Astrocyte (in vitro differentiated cells and primary cell): ENCODE measurements around the gene CAGE1. TPM values are rescaled to one million over a fixed set of nuclear protein-coding genes. Genes with fewer than 3 reads are reported as not detected.

Experiments used
- DNase-seq: peaks from one replicate; pipeline ENCODE4 v3.0.0-alpha.2; 2010; ENCODE audit warnings: low read depth
- FAIRE-seq: peaks from 2 replicates; lab custom pipeline; 2011; peaks lifted over from hg19 to GRCh38; lab: Jason Lieb, UNC
- H2AFZ ChIP-seq: 2 replicates; pipeline ENCODE4 v1.6.0; 2012; ENCODE audit warnings: low read depth, low read length, inconsistent platforms
- H3K27ac ChIP-seq: 2 replicates; pipeline ENCODE4 v1.5.1; 2011; ENCODE audit warnings: low read depth, low read length, inconsistent platforms
- H3K27me3 ChIP-seq: 2 replicates; pipeline ENCODE4 v1.6.0; 2011; ENCODE audit warnings: low read length, inconsistent platforms; ENCODE audit not compliant: insufficient read depth
- H3K36me3 ChIP-seq: 2 replicates; pipeline ENCODE4 v1.5.1; 2011; ENCODE audit warnings: low read length, inconsistent platforms; ENCODE audit not compliant: insufficient read depth
- H3K4me1 ChIP-seq: 2 replicates; pipeline ENCODE4 v1.5.1; 2011; ENCODE audit warnings: low read length, inconsistent platforms; ENCODE audit not compliant: insufficient read depth
- H3K4me2 ChIP-seq: 2 replicates; pipeline ENCODE4 v1.6.0; 2012; ENCODE audit warnings: low read length, inconsistent platforms
- H3K4me3 ChIP-seq: 2 replicates; pipeline ENCODE4 v1.5.1; 2011; ENCODE audit warnings: low read depth, mild to moderate bottlenecking, low read length, inconsistent platforms; ENCODE audit not compliant: insufficient read depth
- H3K79me2 ChIP-seq: 2 replicates; pipeline ENCODE4 v1.6.0; 2012; ENCODE audit warnings: mild to moderate bottlenecking, low read length, inconsistent platforms; ENCODE audit not compliant: insufficient read depth
- H3K9ac ChIP-seq: 2 replicates; pipeline ENCODE4 v1.6.0; 2012; ENCODE audit warnings: mild to moderate bottlenecking, low read length, inconsistent platforms
- H3K9me3 ChIP-seq: 2 replicates; pipeline ENCODE4 v1.5.1; 2012; ENCODE audit warnings: low read depth, mild to moderate bottlenecking, low read length, inconsistent platforms; ENCODE audit not compliant: insufficient read depth
- H4K20me1 ChIP-seq: 2 replicates; pipeline ENCODE4 v1.6.0; 2012; ENCODE audit warnings: low read length, inconsistent platforms; ENCODE audit not compliant: insufficient read depth
- H3K27ac Mint-ChIP-seq: one replicate; pipeline ENCODE4 v1.8.0; 2021; ENCODE audit warnings: mild to moderate bottlenecking, mixed read lengths; ENCODE audit not compliant: unreplicated experiment
- H3K27me3 Mint-ChIP-seq: one replicate; pipeline ENCODE4 v1.8.0; 2021; ENCODE audit warnings: low read depth, mixed read lengths; ENCODE audit not compliant: unreplicated experiment
- H3K36me3 Mint-ChIP-seq: one replicate; pipeline ENCODE4 v1.8.0; 2021; ENCODE audit warnings: low read depth, mixed read lengths; ENCODE audit not compliant: unreplicated experiment
- H3K4me1 Mint-ChIP-seq: one replicate; pipeline ENCODE4 v1.8.0; 2021; ENCODE audit warnings: low read depth, mixed read lengths; ENCODE audit not compliant: unreplicated experiment
- H3K4me3 Mint-ChIP-seq: one replicate; pipeline ENCODE4 v1.8.0; 2021; ENCODE audit warnings: mild to moderate bottlenecking, moderate library complexity, mixed read lengths; ENCODE audit not compliant: unreplicated experiment
- H3K9me3 Mint-ChIP-seq: one replicate; pipeline ENCODE4 v1.8.0; 2021; ENCODE audit warnings: mild to moderate bottlenecking, mixed read lengths; ENCODE audit not compliant: unreplicated experiment
- CTCF ChIP-seq: IDR thresholded peaks from 2 replicates; pipeline ENCODE4 v1.5.1; 2011; ENCODE audit warnings: low read depth, mild to moderate bottlenecking, inconsistent platforms, low read length, moderate library complexity; ENCODE audit not compliant: insufficient read depth
- EZH2 ChIP-seq: IDR thresholded peaks from 2 replicates; pipeline ENCODE4 v1.6.1; 2012; ENCODE audit warnings: mild to moderate bottlenecking, low read length, inconsistent platforms; ENCODE audit not compliant: insufficient read depth
- total RNA-seq: library from RNA; stranded (reverse); gene quantifications from 2 replicates; pipeline ENCODE4 v1.2.1, GENCODE V29; 2021

The CAGE1 gene
- total RNA-seq, 1 donor from 2014 or later, result 0.30 TPM

- H3K4me2 ChIP-seq, result no peak overlapping the region
- no peaks in the 10 kb centered on the region for H3K79me2 ChIP-seq
- TF ChIP-seq CTCF (no peak), EZH2 (no peak)
- H3K4me3 ChIP-seq, result no peak overlapping the region
- H3K36me3 Mint-ChIP-seq, result no peaks in the 10 kb centered on the region
- no peaks in the 10 kb centered on the region for H3K27me3 ChIP-seq
- no peak overlapping the region for H3K4me3 Mint-ChIP-seq
- H3K27ac Mint-ChIP-seq, result no peak overlapping the region
- H3K4me1 ChIP-seq, result no peaks in the 10 kb centered on the region
- H3K27me3 Mint-ChIP-seq, result no peaks in the 10 kb centered on the region
- H3K9me3 Mint-ChIP-seq, result peaks cover 5% of the 10 kb centered on the region
- H3K9ac ChIP-seq, result no peak overlapping the region
- FAIRE-seq (no peak), DNase-seq (no peak)
- no peaks in the 10 kb centered on the region for H3K9me3 ChIP-seq
- H3K4me1 Mint-ChIP-seq, result no peaks in the 10 kb centered on the region
- H3K36me3 ChIP-seq, result no peaks in the 10 kb centered on the region
- peak overlapping the region; percentile 3 for H2AFZ ChIP-seq
- H3K27ac ChIP-seq, result no peak overlapping the region
- no peaks in the 10 kb centered on the region for H4K20me1 ChIP-seq
These were observed 37.1 kb upstream of the CAGE1 start for GRCh38 chr6:7426447-7427169.

GRCh38 chr6:7425808-7426190 is 36.3 kb upstream of the CAGE1 start:
- Histone ChIP-seq H3K9ac (no peak overlapping the region), H3K79me2 (no peaks in the 10 kb centered on the region), H3K27ac (no peak overlapping the region), H3K4me2 (no peak overlapping the region), H3K4me1 (no peaks in the 10 kb centered on the region), H3K4me3 (no peak overlapping the region), H2AFZ (no peak overlapping the region), H4K20me1 (no peaks in the 10 kb centered on the region), H3K9me3 (no peaks in the 10 kb centered on the region), H3K36me3 (no peaks in the 10 kb centered on the region), H3K27me3 (no peaks in the 10 kb centered on the region)
- TF ChIP-seq CTCF (no peak), EZH2 (no peak)
- H3K4me1 Mint-ChIP-seq, result no peaks in the 10 kb centered on the region
- no peaks in the 10 kb centered on the region for H3K36me3 Mint-ChIP-seq
- no peak overlapping the region for H3K4me3 Mint-ChIP-seq
- FAIRE-seq (no peak), DNase-seq (no peak)
- no peaks in the 10 kb centered on the region for H3K27me3 Mint-ChIP-seq
- no peak overlapping the region for H3K27ac Mint-ChIP-seq
- peaks cover 5% of the 10 kb centered on the region for H3K9me3 Mint-ChIP-seq
